ENCODE measurements around the gene CYP4F3. TPM values are rescaled to one million over a fixed set of nuclear protein-coding genes. Genes with fewer than 3 reads are reported as not detected.

CYP4F3 gene
- total RNA-seq, 1 experiment from 2014 or later: not detected

- peaks cover 64% of the 10 kb centered on the region for H3K9me3 ChIP-seq (ENCODE audit: control insufficient read depth, low read depth, low read length)
- H2AK5ac ChIP-seq (ENCODE audit: insufficient read length, low read length): no peak overlapping the region
- no peak overlapping the region for H3K23ac ChIP-seq (ENCODE audit: insufficient read length, low read depth, low read length)
- H2BK20ac ChIP-seq (ENCODE audit: low read depth, low read length, poor library complexity, severe bottlenecking): no peak overlapping the region
- H3K27me3 ChIP-seq (ENCODE audit: insufficient read depth, low read length): no peaks in the 10 kb centered on the region
- WGBS (ENCODE audit: extremely low coverage, insufficient read length, low lambda C conversion rate): no CpG with 5 or more reads among the region's 5 CpGs
- no peak overlapping the region for H3K27ac ChIP-seq (ENCODE audit: insufficient read length, low read depth, low read length)
- no peaks in the 10 kb centered on the region for H3K23me2 ChIP-seq (ENCODE audit: insufficient read length, low read depth, low read length, poor library complexity, severe bottlenecking)
- H2BK15ac ChIP-seq (ENCODE audit: low read depth, low read length): no peak overlapping the region
- no peaks in the 10 kb centered on the region for H3K79me1 ChIP-seq (ENCODE audit: insufficient read depth, low read depth, low read length, poor library complexity, severe bottlenecking)
- H3K79me2 ChIP-seq (ENCODE audit: insufficient read depth, low read length): no peaks in the 10 kb centered on the region
- H3K27me3 Mint-ChIP-seq (ENCODE audit: low read depth): peaks cover 3% of the 10 kb centered on the region; the same call in 1 of the 2 replicates
- H2BK5ac ChIP-seq (ENCODE audit: insufficient read length, low read length): no peak overlapping the region
- no peak overlapping the region for H4K8ac ChIP-seq (replicated peaks; ENCODE audit: insufficient read length, low read depth, low read length)
- no peak overlapping the region for H3K9ac ChIP-seq (ENCODE audit: extremely low read depth, insufficient read length, low read length)
- no peak overlapping the region for H4K5ac ChIP-seq (ENCODE audit: insufficient read length, low read depth, low read length)
- no peak overlapping the region for H4K91ac ChIP-seq (ENCODE audit: insufficient read length, low read depth, low read length)
- no peak overlapping the region for H3T11ph ChIP-seq (ENCODE audit: low read length)
- H2BK120ac ChIP-seq (ENCODE audit: low read depth, low read length, poor library complexity, severe bottlenecking): no peak overlapping the region
- no peak overlapping the region for H3K27ac Mint-ChIP-seq
- no peak for DNase-seq
- H3K4me2 ChIP-seq (ENCODE audit: insufficient read depth, insufficient read length, low read length): no peak overlapping the region
- no peaks in the 10 kb centered on the region for H4K20me1 ChIP-seq (ENCODE audit: control insufficient read depth, insufficient read depth, insufficient read length)
- H2AFZ ChIP-seq (ENCODE audit: low read length): no peak overlapping the region
- no peaks in the 10 kb centered on the region for H3K4me1 Mint-ChIP-seq
- peaks cover 10 to 34% (median 20%) of the 10 kb centered on the region in 3 experiments; a peak in 6 of 7 replicates for H3K36me3 Mint-ChIP-seq (ENCODE audit: insufficient read depth in 1 of 3, low read depth in 3 of 3)
- no peaks in the 10 kb centered on the region for H3K4me1 ChIP-seq (ENCODE audit: insufficient read depth, low read length)
- no peak overlapping the region for H3K56ac ChIP-seq (ENCODE audit: insufficient read length, low read depth, low read length)
- H3K4me3 Mint-ChIP-seq: no peak overlapping the region
- H3K18ac ChIP-seq (ENCODE audit: insufficient read length, low read depth, low read length): no peak overlapping the region
- H3K14ac ChIP-seq (ENCODE audit: insufficient read depth, low read length): no peak overlapping the region
- H3K9me3 Mint-ChIP-seq: peaks cover 83 to 94% of the 10 kb centered on the region in 2 experiments
- H2BK12ac ChIP-seq (ENCODE audit: insufficient read length, low read depth, low read length): no peak overlapping the region
- no peak for TF ChIP-seq CTCF (conservative IDR thresholded peaks at IDR 0.05)
- H3K4ac ChIP-seq (ENCODE audit: low read depth, low read length): no peak overlapping the region
Observed at GRCh38 chr19:15612342-15612741, 28.4 kb upstream of the CYP4F3 start.

Measured in H9 (cell line).